ENCODE measurements around the gene ATP8B1.
A peak's percentile ranks its signal among the peaks of the same experiment; 100 is the strongest.

Gene ATP8B1

GRCh38 chr18:57635003-57635822 lies 167.9 kb downstream of the ATP8B1 start:
- H3K4me3 ChIP-seq (ENCODE audit: low read length), result no peak overlapping the region
- DNase-seq (ENCODE audit: low read depth), result no peak
- no peak for TF ChIP-seq CTCF (conservative IDR thresholded peaks at IDR 0.05; ENCODE audit: low read length)

GRCh38 chr18:57631697-57632096 lies 171.4 kb downstream of the ATP8B1 start:
- DNase-seq (ENCODE audit: low read depth), result no peak
- TF ChIP-seq CTCF (conservative IDR thresholded peaks at IDR 0.05; ENCODE audit: low read length), result no peak
- no peak overlapping the region for H3K4me3 ChIP-seq (ENCODE audit: low read length)

- H3K4me3 ChIP-seq (ENCODE audit: low read length), result peak overlapping the region; percentile 78
- no peak for DNase-seq (ENCODE audit: low read depth)
- no peak for TF ChIP-seq CTCF (conservative IDR thresholded peaks at IDR 0.05; ENCODE audit: low read length)
Observed at GRCh38 chr18:57630754-57631595, 172.1 kb downstream of the ATP8B1 start.

- peak; percentile 65 for TF ChIP-seq CTCF (conservative IDR thresholded peaks at IDR 0.05; ENCODE audit: low read length)
- peak; percentile 94 for DNase-seq (ENCODE audit: low read depth)
- peak overlapping the region; percentile 78 for H3K4me3 ChIP-seq (ENCODE audit: low read length)
Observed at GRCh38 chr18:57630002-57630753, 172.9 kb downstream of the ATP8B1 start.

- no peak for TF ChIP-seq CTCF (conservative IDR thresholded peaks at IDR 0.05; ENCODE audit: low read length)
- H3K4me3 ChIP-seq (ENCODE audit: low read length), result peak overlapping the region; percentile 78; the same call in 1 of the 2 replicates
- DNase-seq (ENCODE audit: low read depth), result no peak
Observed at GRCh38 chr18:57629422-57629821, 173.7 kb downstream of the ATP8B1 start.

GRCh38 chr18:57627488-57627887 lies 175.6 kb downstream of the ATP8B1 start:
- TF ChIP-seq CTCF (conservative IDR thresholded peaks at IDR 0.05; ENCODE audit: low read length), result no peak
- DNase-seq (ENCODE audit: low read depth), result peak; percentile 40

More at GRCh38 chr18:57627488-57627887, 175.6 kb downstream of the ATP8B1 start:
- H3K4me3 ChIP-seq (ENCODE audit: low read length), result no peak overlapping the region

Data from AG10803 (cell line).